ENCODE measurements around the gene CLSTN2. TPM values are rescaled to one million over a fixed set of nuclear protein-coding genes. Genes with fewer than 3 reads are reported as not detected.

CLSTN2 gene
- total RNA-seq, 1 experiment from 2014 or later: 0.68 TPM

- H4K20me1 ChIP-seq (ENCODE audit: control insufficient read depth, insufficient read depth, insufficient read length): no peaks in the 10 kb centered on the region
- no peak for DNase-seq
- H4K8ac ChIP-seq (replicated peaks; ENCODE audit: insufficient read length, low read depth, low read length): no peak overlapping the region
- Mint-ChIP-seq H3K27me3 (ENCODE audit: low read depth) (0 out of 2 replicates have a peak, but pooled peaks cover 1% of the 10 kb centered on the region), H3K4me3 (no peak overlapping the region), H3K9me3 (no peaks in the 10 kb centered on the region), H3K36me3 (ENCODE audit: insufficient read depth in 1 of 3, low read depth in 3 of 3) (no peaks in the 10 kb centered on the region), H3K27ac (no peak overlapping the region; a peak in 1 of 7 replicates), H3K4me1 (peaks cover 2 to 7% of the 10 kb centered on the region in 2 experiments; a peak in 3 of 4 replicates)
- no peak overlapping the region for H4K91ac ChIP-seq (ENCODE audit: insufficient read length, low read depth, low read length)
- no peak overlapping the region; the same call in 1 of the 2 replicates for H3K14ac ChIP-seq (ENCODE audit: insufficient read depth, low read length)
- no peaks in the 10 kb centered on the region for H3K27me3 ChIP-seq (ENCODE audit: insufficient read depth, low read length)
- no peak overlapping the region for H2BK15ac ChIP-seq (ENCODE audit: low read depth, low read length)
- no peak overlapping the region for H4K5ac ChIP-seq (ENCODE audit: insufficient read length, low read depth, low read length)
- H3T11ph ChIP-seq (ENCODE audit: low read length): no peak overlapping the region
- H3K79me2 ChIP-seq (ENCODE audit: insufficient read depth, low read length): no peaks in the 10 kb centered on the region
- H2BK12ac ChIP-seq (ENCODE audit: insufficient read length, low read depth, low read length): no peak overlapping the region
- H2BK20ac ChIP-seq (ENCODE audit: low read depth, low read length, poor library complexity, severe bottlenecking): no peak overlapping the region
- no peak overlapping the region for H2AK5ac ChIP-seq (ENCODE audit: insufficient read length, low read length)
- no peak overlapping the region for H3K4ac ChIP-seq (ENCODE audit: low read depth, low read length)
- no peak overlapping the region for H3K9ac ChIP-seq (ENCODE audit: extremely low read depth, insufficient read length, low read length)
- no peak overlapping the region for H2BK120ac ChIP-seq (ENCODE audit: low read depth, low read length, poor library complexity, severe bottlenecking)
- H3K18ac ChIP-seq (ENCODE audit: insufficient read length, low read depth, low read length): no peak overlapping the region
- no peaks in the 10 kb centered on the region for H3K9me3 ChIP-seq (ENCODE audit: control insufficient read depth, low read depth, low read length)
- no CpG with 5 or more reads among the region's 6 CpGs for WGBS (ENCODE audit: extremely low coverage, insufficient read length, low lambda C conversion rate)
- no peak overlapping the region for H2BK5ac ChIP-seq (ENCODE audit: insufficient read length, low read length)
- H3K56ac ChIP-seq (ENCODE audit: insufficient read length, low read depth, low read length): no peak overlapping the region
- H3K27ac ChIP-seq (ENCODE audit: insufficient read length, low read depth, low read length): no peak overlapping the region
- H3K23me2 ChIP-seq (ENCODE audit: insufficient read length, low read depth, low read length, poor library complexity, severe bottlenecking): no peaks in the 10 kb centered on the region
- no peak overlapping the region for H3K23ac ChIP-seq (ENCODE audit: insufficient read length, low read depth, low read length)
- TF ChIP-seq CTCF (conservative IDR thresholded peaks at IDR 0.05): no peak
- no peak overlapping the region for H2AFZ ChIP-seq (ENCODE audit: low read length)
- no peaks in the 10 kb centered on the region; the same call in 1 of the 2 replicates for H3K4me1 ChIP-seq (ENCODE audit: insufficient read depth, low read length)
- H3K79me1 ChIP-seq (ENCODE audit: insufficient read depth, low read depth, low read length, poor library complexity, severe bottlenecking): no peaks in the 10 kb centered on the region
- H3K4me2 ChIP-seq (ENCODE audit: insufficient read depth, insufficient read length, low read length): no peak overlapping the region
These were observed 503.9 kb downstream of the CLSTN2 start for GRCh38 chr3:140438736-140439470.

Data from H9 (cell line).